HG03066 (cell line): Measurements from ENCODE around the gene MET.
"Not testable (repeated sequence)": the region's sequence is repeated elsewhere in the genome, so short reads cannot be mapped to it uniquely, and the experiment has no call there.

Source experiments
- ATAC-seq: cut with Tn5 transposase; IDR thresholded peaks from one replicate; pipeline ENCODE4 v1.9.1; 2021; ENCODE audit warnings: low read depth; ENCODE audit not compliant: unreplicated experiment

Gene MET

GRCh38 chr7:116742641-116743040 lies 70.6 kb downstream of the MET start:
- no peak for ATAC-seq

- ATAC-seq = not testable (repeated sequence)
Measured at GRCh38 chr7:116743835-116744234, 71.8 kb downstream of the MET start.

- ATAC-seq = not testable (repeated sequence)
Measured at GRCh38 chr7:116746388-116746787, 74.4 kb downstream of the MET start.

GRCh38 chr7:116751070-116751469 lies 79.1 kb downstream of the MET start:
- not testable (repeated sequence) for ATAC-seq

- no peak for ATAC-seq
Measured at GRCh38 chr7:116752305-116753074, 80.5 kb downstream of the MET start.

- ATAC-seq = no peak
Measured at GRCh38 chr7:116753130-116753529, 81.1 kb downstream of the MET start.

GRCh38 chr7:116754186-116754585 lies 82.2 kb downstream of the MET start:
- no peak for ATAC-seq

- ATAC-seq = no peak
Measured at GRCh38 chr7:116757283-116757682, 85.3 kb downstream of the MET start.

GRCh38 chr7:116759642-116760041 lies 87.6 kb downstream of the MET start:
- ATAC-seq = not testable (repeated sequence)

- no peak for ATAC-seq
Measured at GRCh38 chr7:116762971-116763370, 91.0 kb downstream of the MET start.

GRCh38 chr7:116763647-116764046 lies 91.7 kb downstream of the MET start:
- no peak for ATAC-seq

- no peak for ATAC-seq
Measured at GRCh38 chr7:116766881-116767280, 94.9 kb downstream of the MET start.

GRCh38 chr7:116769546-116769945 lies 97.5 kb downstream of the MET start:
- no peak for ATAC-seq

- ATAC-seq = no peak
Measured at GRCh38 chr7:116770941-116771340, 98.9 kb downstream of the MET start.

- ATAC-seq = no peak
Measured at GRCh38 chr7:116771640-116772039, 99.6 kb downstream of the MET start.

- no peak for ATAC-seq
Measured at GRCh38 chr7:116772423-116772863, 100.4 kb downstream of the MET start.

GRCh38 chr7:116772926-116773749 lies 101.1 kb downstream of the MET start:
- no peak for ATAC-seq

- ATAC-seq = no peak
Measured at GRCh38 chr7:116776046-116776445, 104.0 kb downstream of the MET start.

GRCh38 chr7:116776610-116777289 lies 104.8 kb downstream of the MET start:
- ATAC-seq = no peak

GRCh38 chr7:116777651-116778281 lies 105.8 kb downstream of the MET start:
- ATAC-seq = no peak

- no peak for ATAC-seq
Measured at GRCh38 chr7:116779216-116779615, 107.2 kb downstream of the MET start.
